GM18861 (cell line): ENCODE measurements around the gene POU2F1.

Source experiments
- ATAC-seq: cut with Tn5 transposase; IDR thresholded peaks from one replicate; pipeline ENCODE4 v1.9.1; 2021; ENCODE audit not compliant: unreplicated experiment

The POU2F1 gene

GRCh38 chr1:167412920-167413319, 192.2 kb downstream of the POU2F1 start:
- ATAC-seq: no peak

- ATAC-seq: no peak
Observed at GRCh38 chr1:167413328-167413727, 192.6 kb downstream of the POU2F1 start.

- no peak for ATAC-seq
Observed at GRCh38 chr1:167416506-167416905, 195.8 kb downstream of the POU2F1 start.

- no peak for ATAC-seq
Observed at GRCh38 chr1:167418391-167418790, 197.7 kb downstream of the POU2F1 start.

GRCh38 chr1:167419245-167419644, 198.6 kb downstream of the POU2F1 start:
- no peak for ATAC-seq

- ATAC-seq: no peak
Observed at GRCh38 chr1:167420510-167420909, 199.8 kb downstream of the POU2F1 start.

GRCh38 chr1:167423684-167424619, 203.3 kb downstream of the POU2F1 start:
- no peak for ATAC-seq

GRCh38 chr1:167425482-167425881, 204.8 kb downstream of the POU2F1 start:
- ATAC-seq: no peak

GRCh38 chr1:167426716-167427115, 206.0 kb downstream of the POU2F1 start:
- no peak for ATAC-seq

- ATAC-seq: no peak
Observed at GRCh38 chr1:167427848-167428247, 207.2 kb downstream of the POU2F1 start.

- no peak for ATAC-seq
Observed at GRCh38 chr1:167428395-167428794, 207.7 kb downstream of the POU2F1 start.

- ATAC-seq: peak; percentile 35
Observed at GRCh38 chr1:167429612-167430011, 208.9 kb downstream of the POU2F1 start.

- ATAC-seq: peak; percentile 36
Observed at GRCh38 chr1:167430134-167430848, 209.6 kb downstream of the POU2F1 start.

- ATAC-seq: no peak
Observed at GRCh38 chr1:167430849-167431242, 210.2 kb downstream of the POU2F1 start.

- ATAC-seq: peak; percentile 39
Observed at GRCh38 chr1:167431261-167431908, 210.7 kb downstream of the POU2F1 start.

- ATAC-seq: no peak
Observed at GRCh38 chr1:167431909-167432650, 211.4 kb downstream of the POU2F1 start.

GRCh38 chr1:167432780-167433179, 212.1 kb downstream of the POU2F1 start:
- ATAC-seq: no peak

- ATAC-seq: no peak
Observed at GRCh38 chr1:167433884-167434283, 213.2 kb downstream of the POU2F1 start.

- ATAC-seq: no peak
Observed at GRCh38 chr1:167434306-167434705, 213.6 kb downstream of the POU2F1 start.

- no peak for ATAC-seq
Observed at GRCh38 chr1:167435484-167435883, 214.8 kb downstream of the POU2F1 start.
